PC-9 (cell line): Measurements from ENCODE around the gene CARD11. TPM values are rescaled to one million over a fixed set of nuclear protein-coding genes. Genes with fewer than 3 reads are reported as not detected.

Source experiments
- BruUV-seq: library from RNA; stranded (reverse); fragments of 400-500 nt; replicated peaks from 2 replicates; lab custom pipeline; 2021; lab: Mats Ljungman, UMichigan
- CTCF ChIA-PET: fragments of 300-600 bp; sonication (Branson Sonifier 250); formaldehyde crosslinking; loops from one replicate; lab custom pipeline; 2022; ENCODE audit warnings: antibody characterized with exemption; lab: Charles Lee
- POLR2A ChIA-PET: fragments of 300-600 bp; sonication (Branson Sonifier 250); formaldehyde crosslinking; loops from one replicate; lab custom pipeline; 2022; ENCODE audit warnings: antibody characterized with exemption; ENCODE audit not compliant: unreplicated experiment; lab: Charles Lee
- DNase-seq, 2 experiments: peaks; one replicate each; pipeline versions ENCODE4 v3.0.0 to v3.0.0-alpha.2; 2015 to 2022; ENCODE audit warnings: mixed read lengths in 1 of 2
- H2AFZ ChIP-seq: fragments of 200-600 bp; sonication (generic); 2 replicates; pipeline ENCODE4 v1.8.1; 2017; ENCODE audit warnings: antibody characterized with exemption
- H3F3A ChIP-seq: fragments of 200-600 bp; sonication (generic); 2 replicates; pipeline ENCODE4 v1.8.1; 2017; ENCODE audit warnings: antibody characterized with exemption, mild to moderate bottlenecking, low read depth; ENCODE audit not compliant: insufficient read depth
- H3K27ac ChIP-seq: fragments of 200-600 bp; sonication (generic); 2 replicates; pipeline ENCODE4 v1.6.1; 2016; ENCODE audit warnings: mixed run types
- H3K27me3 ChIP-seq: fragments of 200-600 bp; sonication (generic); 2 replicates; pipeline ENCODE4 v1.6.1; 2016; ENCODE audit warnings: low read depth, mixed run types; ENCODE audit not compliant: insufficient read depth
- H3K36me3 ChIP-seq: fragments of 200-600 bp; sonication (generic); 2 replicates; pipeline ENCODE4 v1.6.1; 2016; ENCODE audit warnings: low read depth, mixed run types
- H3K4me1 ChIP-seq: fragments of 200-600 bp; sonication (generic); replicated peaks from 2 replicates; pipeline ENCODE4 v1.6.1; 2016; ENCODE audit warnings: mixed run types; ENCODE audit not compliant: insufficient read depth
- H3K4me2 ChIP-seq: fragments of 200-600 bp; sonication (generic); 2 replicates; pipeline ENCODE4 v1.6.1; 2017; ENCODE audit warnings: mixed run types
- H3K4me3 ChIP-seq: fragments of 200-600 bp; sonication (generic); 2 replicates; pipeline ENCODE4 v1.6.1; 2016; ENCODE audit warnings: mixed run types
- H3K79me2 ChIP-seq: fragments of 200-600 bp; sonication (generic); 2 replicates; pipeline ENCODE4 v1.6.1; 2017; ENCODE audit warnings: low read depth, mixed run types
- H3K9me2 ChIP-seq: fragments of 200-600 bp; sonication (generic); 2 replicates; pipeline ENCODE4 v1.8.1; 2017; ENCODE audit warnings: mild to moderate bottlenecking; ENCODE audit not compliant: insufficient read depth
- H3K9me3 ChIP-seq: fragments of 200-600 bp; sonication (generic); 2 replicates; pipeline ENCODE4 v1.8.1; 2016; ENCODE audit warnings: low read depth; ENCODE audit not compliant: insufficient read depth
- H4K20me1 ChIP-seq: fragments of 200-600 bp; sonication (generic); 2 replicates; pipeline ENCODE4 v1.8.1; 2017; ENCODE audit not compliant: insufficient read depth
- CTCF ChIP-seq: fragments of 200-600 bp; sonication (generic); conservative IDR thresholded peaks from 2 replicates; pipeline ENCODE4 v1.6.1; 2017; ENCODE audit warnings: mixed run types, antibody characterized with exemption, mild to moderate bottlenecking, moderate library complexity
- EZH2 ChIP-seq: fragments of 200-600 bp; sonication (generic); IDR thresholded peaks from 2 replicates; pipeline ENCODE4 v1.8.0; 2017; ENCODE audit warnings: antibody characterized with exemption, low read depth
- intact Hi-C: fragments of 100-400 bp; cut with micrococcal nuclease; formaldehyde crosslinking; loops from one replicate; pipeline ENCODE4 v1.10.0; 2022; ENCODE audit not compliant: unreplicated experiment
- total RNA-seq: library from RNA; stranded (reverse); gene quantifications from 2 replicates; pipeline ENCODE4 v1.2.3, GENCODE V29; 2021

Gene CARD11
- total RNA-seq, 1 experiment from 2014 or later, result 62.6 TPM

- Histone ChIP-seq H3F3A (peaks cover 13% of the 10 kb centered on the region), H3K4me2 (no peak overlapping the region), H4K20me1 (peaks cover 12% of the 10 kb centered on the region; the same call in 1 of the 2 replicates), H2AFZ (no peak overlapping the region), H3K27me3 (no peaks in the 10 kb centered on the region), H3K27ac (no peak overlapping the region), H3K4me1 (peaks cover 12% of the 10 kb centered on the region), H3K9me3 (no peaks in the 10 kb centered on the region), H3K4me3 (no peak overlapping the region), H3K36me3 (0 out of 2 replicates have a peak, but pooled peaks cover 4% of the 10 kb centered on the region), H3K79me2 (peaks cover 31% of the 10 kb centered on the region), H3K9me2 (no peaks in the 10 kb centered on the region)
- BruUV-seq, result no TSS peak
- intact Hi-C loops, result no loop called here
- TF ChIP-seq CTCF (no peak), EZH2 (no peak)
- no peak for DNase-seq
- ChIA-PET CTCF (interaction anchor here (0.6 kb wide), 1 partner anchor 236 kb away, joined by 3 read pairs; no protein-coding TSS in a partner anchor), POLR2A (interaction anchor here (0.6 kb wide), 1 partner anchor 74 kb away, joined by 4 read pairs; no protein-coding TSS in a partner anchor)
These were observed 36.0 kb downstream of the CARD11 start for GRCh38 chr7:3007696-3008095.

GRCh38 chr7:3005257-3005656 is 38.4 kb downstream of the CARD11 start:
- H3K4me2 ChIP-seq, result peak overlapping the region; percentile 53

GRCh38 chr7:3003936-3004335 is 39.7 kb downstream of the CARD11 start:
- ChIA-PET POLR2A (no interaction called here), CTCF (no interaction called here)
- no peaks in the 10 kb centered on the region for H3K9me3 ChIP-seq
- H3K27ac ChIP-seq, result no peak overlapping the region
- H3K36me3 ChIP-seq, result 0 out of 2 replicates have a peak, but pooled peaks cover 9% of the 10 kb centered on the region
- peaks cover 11% of the 10 kb centered on the region for H3F3A ChIP-seq
- BruUV-seq, result no TSS peak
- no peak overlapping the region for H3K4me2 ChIP-seq
- no peaks in the 10 kb centered on the region for H3K9me2 ChIP-seq
- H3K79me2 ChIP-seq, result peaks cover 27% of the 10 kb centered on the region
- no peaks in the 10 kb centered on the region for H3K27me3 ChIP-seq
- intact Hi-C loops, result loop anchor here (2.0 kb wide), 1 partner anchor 19 kb away; no protein-coding TSS in a partner anchor
- TF ChIP-seq CTCF (no peak), EZH2 (no peak)
- H4K20me1 ChIP-seq, result peaks cover 22% of the 10 kb centered on the region; the same call in 1 of the 2 replicates
- no peak overlapping the region for H3K4me3 ChIP-seq
- DNase-seq, result no peak
- H2AFZ ChIP-seq, result no peak overlapping the region
- peaks cover 12% of the 10 kb centered on the region for H3K4me1 ChIP-seq

More at GRCh38 chr7:3005257-3005656, 38.4 kb downstream of the CARD11 start:
- no TSS peak for BruUV-seq
- intact Hi-C loops, result loop anchor here (2.0 kb wide), 1 partner anchor 18 kb away; no protein-coding TSS in a partner anchor
- Histone ChIP-seq H3K27ac (peak overlapping the region; percentile 31; the same call in 1 of the 2 replicates), H3K4me3 (no peak overlapping the region), H2AFZ (no peak overlapping the region), H3K9me2 (no peaks in the 10 kb centered on the region), H3K4me1 (peaks cover 12% of the 10 kb centered on the region), H3K36me3 (0 out of 2 replicates have a peak, but pooled peaks cover 9% of the 10 kb centered on the region), H3K27me3 (no peaks in the 10 kb centered on the region), H3F3A (peaks cover 11% of the 10 kb centered on the region), H3K79me2 (peaks cover 30% of the 10 kb centered on the region), H4K20me1 (peaks cover 14% of the 10 kb centered on the region; the same call in 1 of the 2 replicates), H3K9me3 (no peaks in the 10 kb centered on the region)
- TF ChIP-seq EZH2, result no peak
- TF ChIP-seq CTCF, result no peak
- DNase-seq, result peak in 1 of 2 experiments; percentile 75
- ChIA-PET POLR2A (no interaction called here), CTCF (interaction anchor here (0.5 to 0.6 kb wide), 2 partner anchors 25 to 71 kb away, joined by 3 to 9 read pairs; no protein-coding TSS in a partner anchor)
